WTC11 (cell line): ENCODE data around the gene CLDN5. TPM values are rescaled to one million over a fixed set of nuclear protein-coding genes. Genes with fewer than 3 reads are reported as not detected.

Source experiments
- ATAC-seq: fragments of 200-7000 bp; cut with Tn5 transposase; 2 replicates; pipeline ENCODE4 v1.10.0; 2021; ENCODE audit warnings: mild to moderate bottlenecking, moderate library complexity
- CTCF ChIA-PET: fragments of 300-600 bp; sonication (Branson Sonifier 250); formaldehyde crosslinking; loops from one replicate; lab custom pipeline; 2021; ENCODE audit warnings: antibody characterized with exemption; lab: Charles Lee
- POLR2A ChIA-PET: fragments of 350-600 bp; sonication (Branson Sonifier 250); formaldehyde crosslinking; loops from one replicate; lab custom pipeline; 2021; ENCODE audit warnings: antibody characterized with exemption; lab: Charles Lee
- DNase-seq: peaks from one replicate; pipeline ENCODE4 v3.0.0; 2021; ENCODE audit warnings: low spot score
- H3K27ac Mint-ChIP-seq: 2 replicates; pipeline ENCODE4 v1.8.0; 2021; ENCODE audit warnings: mixed read lengths
- H3K27me3 Mint-ChIP-seq: 2 replicates; pipeline ENCODE4 v1.8.0; 2021; ENCODE audit warnings: low read depth, mild to moderate bottlenecking, moderate library complexity, mixed read lengths
- H3K36me3 Mint-ChIP-seq: 2 replicates; pipeline ENCODE4 v1.8.0; 2021; ENCODE audit warnings: mixed read lengths
- H3K4me1 Mint-ChIP-seq: 2 replicates; pipeline ENCODE4 v1.8.0; 2022; ENCODE audit warnings: mixed read lengths
- H3K4me3 Mint-ChIP-seq: 2 replicates; pipeline ENCODE4 v1.8.0; 2021; ENCODE audit warnings: mild to moderate bottlenecking, moderate library complexity, mixed read lengths
- H3K9me3 Mint-ChIP-seq: 2 replicates; pipeline ENCODE4 v1.8.0; 2021; ENCODE audit warnings: mixed read lengths
- ATF1 ChIP-seq: sonication (generic); formaldehyde crosslinking; IDR thresholded peaks from 2 replicates; pipeline ENCODE4 v1.8.1; 2023; ENCODE audit warnings: mild to moderate bottlenecking, moderate library complexity, missing genetic modification reagents
- CREM ChIP-seq: sonication (generic); formaldehyde crosslinking; IDR thresholded peaks from 2 replicates; pipeline ENCODE4 v1.8.1; 2022; ENCODE audit warnings: mild to moderate bottlenecking, missing genetic modification reagents, moderate library complexity
- FOXJ3 ChIP-seq: sonication (generic); formaldehyde crosslinking; IDR thresholded peaks from 2 replicates; pipeline ENCODE4 v1.9.0; 2021; ENCODE audit warnings: missing genetic modification reagents, mild to moderate bottlenecking, borderline replicate concordance
- FOXK1 ChIP-seq: sonication (generic); formaldehyde crosslinking; IDR thresholded peaks from 2 replicates; pipeline ENCODE4 v1.8.0; 2022; ENCODE audit warnings: mild to moderate bottlenecking, moderate library complexity, missing genetic modification reagents
- GABPB1 ChIP-seq: sonication (generic); formaldehyde crosslinking; IDR thresholded peaks from 2 replicates; pipeline ENCODE4 v1.8.1; 2023; ENCODE audit warnings: mild to moderate bottlenecking, missing genetic modification reagents
- GRHL2 ChIP-seq: fragments of 250-450 bp; sonication (Bioruptor Pico); IDR thresholded peaks from 2 replicates; pipeline ENCODE4 v1.8.0; 2022; ENCODE audit warnings: mild to moderate bottlenecking, moderate library complexity; ENCODE audit not compliant: insufficient replicate concordance, severe bottlenecking
- MYBL2 ChIP-seq: sonication (generic); formaldehyde crosslinking; IDR thresholded peaks from 2 replicates; pipeline ENCODE4 v1.8.1; 2023; ENCODE audit warnings: mild to moderate bottlenecking, moderate library complexity, missing genetic modification reagents
- NFATC4 ChIP-seq: fragments of 250-450 bp; sonication (Bioruptor Pico); IDR thresholded peaks from 2 replicates; pipeline ENCODE4 v1.9.0; 2021; ENCODE audit warnings: mild to moderate bottlenecking
- NR1H2 ChIP-seq: sonication (generic); formaldehyde crosslinking; IDR thresholded peaks from 2 replicates; pipeline ENCODE4 v1.9.0; 2021; ENCODE audit warnings: mild to moderate bottlenecking, moderate library complexity, missing genetic modification reagents
- NR3C1 ChIP-seq: sonication (generic); formaldehyde crosslinking; conservative IDR thresholded peaks from 2 replicates; pipeline ENCODE4 v1.8.1; 2023; ENCODE audit warnings: low read depth, mild to moderate bottlenecking, missing genetic modification reagents
- PRRX2 ChIP-seq: fragments of 250-450 bp; sonication (Bioruptor Pico); IDR thresholded peaks from 2 replicates; pipeline ENCODE4 v1.8.0; 2021; ENCODE audit warnings: mild to moderate bottlenecking
- TEAD4 ChIP-seq: sonication (generic); formaldehyde crosslinking; IDR thresholded peaks from 2 replicates; pipeline ENCODE4 v1.8.0; 2022; ENCODE audit warnings: mild to moderate bottlenecking, missing genetic modification reagents
- ZBTB21 ChIP-seq: sonication (generic); formaldehyde crosslinking; IDR thresholded peaks from 2 replicates; pipeline ENCODE4 v1.8.1; 2023; ENCODE audit warnings: mild to moderate bottlenecking, missing genetic modification reagents, borderline replicate concordance
- ZNF219 ChIP-seq: sonication (generic); formaldehyde crosslinking; IDR thresholded peaks from 2 replicates; pipeline ENCODE4 v1.8.0; 2023; ENCODE audit warnings: missing genetic modification reagents, mild to moderate bottlenecking, borderline replicate concordance
- total RNA-seq: library from RNA; stranded (reverse); gene quantifications from 3 replicates; pipeline ENCODE4 v1.2.3, GENCODE V29; 2021
- TF ChIP-seq, protein P1 (sequence below): sonication (generic); formaldehyde crosslinking; IDR thresholded peaks from 2 replicates; pipeline ENCODE4 v1.8.0; 2022; ENCODE audit warnings: mild to moderate bottlenecking, missing genetic modification reagents
- TF ChIP-seq, protein P2 (sequence below): sonication (generic); formaldehyde crosslinking; IDR thresholded peaks from 2 replicates; pipeline ENCODE4 v1.8.1; 2022; ENCODE audit warnings: missing genetic modification reagents, borderline replicate concordance
- TF ChIP-seq, protein P3 (sequence below): fragments of 250-450 bp; sonication (Bioruptor Pico); IDR thresholded peaks from 2 replicates; pipeline ENCODE4 v1.9.0; 2021; ENCODE audit warnings: moderate library complexity, mild to moderate bottlenecking, inconsistent platforms, borderline replicate concordance
- TF ChIP-seq, protein P4 (sequence below): sonication (generic); formaldehyde crosslinking; IDR thresholded peaks from 2 replicates; pipeline ENCODE4 v1.8.1; 2022; ENCODE audit warnings: low read depth, mild to moderate bottlenecking, moderate library complexity, missing genetic modification reagents, borderline replicate concordance
- TF ChIP-seq, protein P5 (sequence below): sonication (generic); formaldehyde crosslinking; IDR thresholded peaks from 2 replicates; pipeline ENCODE4 v1.8.0; 2023; ENCODE audit warnings: missing genetic modification reagents, mild to moderate bottlenecking, borderline replicate concordance
- TF ChIP-seq, protein P6 (sequence below): sonication (generic); formaldehyde crosslinking; IDR thresholded peaks from 2 replicates; pipeline ENCODE4 v1.8.0; 2023; ENCODE audit warnings: missing genetic modification reagents

The CLDN5 gene
- total RNA-seq, 1 experiment from 2014 or later: 1.0 TPM

DNA sequence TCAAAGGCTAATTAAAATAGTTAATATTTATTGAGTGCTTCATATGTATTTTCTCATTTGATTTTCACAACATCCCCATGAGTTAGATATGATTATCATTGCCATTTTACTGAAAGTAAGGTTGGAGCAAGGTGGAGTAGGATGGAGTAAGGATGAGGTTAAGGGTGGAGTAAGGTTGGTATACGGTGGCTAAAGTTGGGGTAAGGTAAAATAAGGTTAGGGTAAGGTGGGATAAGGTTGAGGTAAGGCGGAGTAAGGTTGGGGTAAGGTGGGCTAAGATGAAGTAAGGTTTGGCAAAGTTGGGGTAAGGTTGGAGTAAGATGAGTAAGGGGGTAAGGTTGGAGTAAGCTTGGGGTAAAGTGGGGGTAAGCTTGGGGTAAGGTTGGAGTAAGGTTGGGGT, 45.8 kb upstream of the CLDN5 start:
- peaks cover 7% of the 10 kb centered on the region for H3K4me1 Mint-ChIP-seq
- TF ChIP-seq, protein P1, sequence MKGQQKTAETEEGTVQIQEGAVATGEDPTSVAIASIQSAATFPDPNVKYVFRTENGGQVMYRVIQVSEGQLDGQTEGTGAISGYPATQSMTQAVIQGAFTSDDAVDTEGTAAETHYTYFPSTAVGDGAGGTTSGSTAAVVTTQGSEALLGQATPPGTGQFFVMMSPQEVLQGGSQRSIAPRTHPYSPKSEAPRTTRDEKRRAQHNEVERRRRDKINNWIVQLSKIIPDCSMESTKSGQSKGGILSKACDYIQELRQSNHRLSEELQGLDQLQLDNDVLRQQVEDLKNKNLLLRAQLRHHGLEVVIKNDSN (CRISPR knock-in tag): no peak
- TF ChIP-seq MYBL2 (CRISPR knock-in tag) (no peak), NFATC4 (no peak)
- TF ChIP-seq, protein P2, sequence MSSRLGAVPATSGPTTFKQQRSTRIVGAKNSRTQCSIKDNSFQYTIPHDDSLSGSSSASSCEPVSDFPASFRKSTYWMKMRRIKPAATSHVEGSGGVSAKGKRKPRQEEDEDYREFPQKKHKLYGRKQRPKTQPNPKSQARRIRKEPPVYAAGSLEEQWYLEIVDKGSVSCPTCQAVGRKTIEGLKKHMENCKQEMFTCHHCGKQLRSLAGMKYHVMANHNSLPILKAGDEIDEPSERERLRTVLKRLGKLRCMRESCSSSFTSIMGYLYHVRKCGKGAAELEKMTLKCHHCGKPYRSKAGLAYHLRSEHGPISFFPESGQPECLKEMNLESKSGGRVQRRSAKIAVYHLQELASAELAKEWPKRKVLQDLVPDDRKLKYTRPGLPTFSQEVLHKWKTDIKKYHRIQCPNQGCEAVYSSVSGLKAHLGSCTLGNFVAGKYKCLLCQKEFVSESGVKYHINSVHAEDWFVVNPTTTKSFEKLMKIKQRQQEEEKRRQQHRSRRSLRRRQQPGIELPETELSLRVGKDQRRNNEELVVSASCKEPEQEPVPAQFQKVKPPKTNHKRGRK (CRISPR knock-in tag): no peak
- TF ChIP-seq, all 79 proteins: peak for 0
- DNase-seq: no peak
- H3K4me3 Mint-ChIP-seq: no peak overlapping the region
- H3K36me3 Mint-ChIP-seq: no peaks in the 10 kb centered on the region
- no peak for ATAC-seq
- CTCF ChIA-PET: interaction anchor here (0.9 to 3.0 kb wide), 3 partner anchors 60 to 160 kb away, joined by 5 to 10 read pairs (median 5); no protein-coding TSS in a partner anchor
- POLR2A ChIA-PET: no interaction called here
- no peaks in the 10 kb centered on the region for H3K27me3 Mint-ChIP-seq
- no peak overlapping the region for H3K27ac Mint-ChIP-seq
- no peaks in the 10 kb centered on the region for H3K9me3 Mint-ChIP-seq

DNA sequence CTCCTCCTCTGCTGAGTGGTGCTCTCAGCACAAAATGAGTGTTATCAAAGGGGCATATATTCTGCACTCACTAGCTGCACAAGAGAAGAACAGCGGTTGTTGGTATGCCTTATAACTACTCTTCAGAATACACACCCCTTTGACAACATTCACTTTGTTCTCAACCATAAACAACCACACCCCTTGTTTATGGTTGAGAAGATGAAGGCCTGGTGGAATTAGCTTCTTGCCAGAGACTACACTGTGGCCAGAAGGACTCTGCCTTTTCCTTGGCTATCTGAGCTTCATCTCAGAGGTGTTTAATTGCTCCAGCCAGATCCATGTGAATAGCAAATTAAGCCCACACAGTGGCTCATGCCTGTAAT, 45.0 kb upstream of the CLDN5 start:
- H3K27me3 Mint-ChIP-seq: no peaks in the 10 kb centered on the region
- no peak overlapping the region for H3K4me3 Mint-ChIP-seq
- H3K27ac Mint-ChIP-seq: no peak overlapping the region
- ChIA-PET POLR2A (interaction anchor here (0.7 kb wide), 1 partner anchor 356 kb away, joined by 3 read pairs; no protein-coding TSS in a partner anchor), CTCF (interaction anchor here (0.6 to 1.4 kb wide), 7 partner anchors 10 to 384 kb away, joined by 3 to 5 read pairs (median 4); partner anchors contain the start of gene GP1BB)
- peaks cover 7% of the 10 kb centered on the region for H3K4me1 Mint-ChIP-seq
- peaks cover 4% of the 10 kb centered on the region for H3K9me3 Mint-ChIP-seq
- DNase-seq (no peak), ATAC-seq (no peak)
- no peaks in the 10 kb centered on the region for H3K36me3 Mint-ChIP-seq
- no peak for TF ChIP-seq FOXK1 (CRISPR knock-in tag)
- no peak for TF ChIP-seq PRRX2 (CRISPR knock-in tag)
- TF ChIP-seq, protein P3, sequence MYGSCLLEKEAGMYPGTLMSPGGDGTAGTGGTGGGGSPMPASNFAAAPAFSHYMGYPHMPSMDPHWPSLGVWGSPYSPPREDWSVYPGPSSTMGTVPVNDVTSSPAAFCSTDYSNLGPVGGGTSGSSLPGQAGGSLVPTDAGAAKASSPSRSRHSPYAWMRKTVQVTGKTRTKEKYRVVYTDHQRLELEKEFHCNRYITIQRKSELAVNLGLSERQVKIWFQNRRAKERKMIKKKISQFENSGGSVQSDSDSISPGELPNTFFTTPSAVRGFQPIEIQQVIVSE: no peak
- no peak for TF ChIP-seq NR1H2 (CRISPR knock-in tag)
- no peak for TF ChIP-seq FOXJ3
- TF ChIP-seq NR3C1 (CRISPR knock-in tag): no peak
- TF ChIP-seq TEAD4 (CRISPR knock-in tag): no peak
- TF ChIP-seq ATF1 (CRISPR knock-in tag): no peak
- no peak for TF ChIP-seq GRHL2

DNA sequence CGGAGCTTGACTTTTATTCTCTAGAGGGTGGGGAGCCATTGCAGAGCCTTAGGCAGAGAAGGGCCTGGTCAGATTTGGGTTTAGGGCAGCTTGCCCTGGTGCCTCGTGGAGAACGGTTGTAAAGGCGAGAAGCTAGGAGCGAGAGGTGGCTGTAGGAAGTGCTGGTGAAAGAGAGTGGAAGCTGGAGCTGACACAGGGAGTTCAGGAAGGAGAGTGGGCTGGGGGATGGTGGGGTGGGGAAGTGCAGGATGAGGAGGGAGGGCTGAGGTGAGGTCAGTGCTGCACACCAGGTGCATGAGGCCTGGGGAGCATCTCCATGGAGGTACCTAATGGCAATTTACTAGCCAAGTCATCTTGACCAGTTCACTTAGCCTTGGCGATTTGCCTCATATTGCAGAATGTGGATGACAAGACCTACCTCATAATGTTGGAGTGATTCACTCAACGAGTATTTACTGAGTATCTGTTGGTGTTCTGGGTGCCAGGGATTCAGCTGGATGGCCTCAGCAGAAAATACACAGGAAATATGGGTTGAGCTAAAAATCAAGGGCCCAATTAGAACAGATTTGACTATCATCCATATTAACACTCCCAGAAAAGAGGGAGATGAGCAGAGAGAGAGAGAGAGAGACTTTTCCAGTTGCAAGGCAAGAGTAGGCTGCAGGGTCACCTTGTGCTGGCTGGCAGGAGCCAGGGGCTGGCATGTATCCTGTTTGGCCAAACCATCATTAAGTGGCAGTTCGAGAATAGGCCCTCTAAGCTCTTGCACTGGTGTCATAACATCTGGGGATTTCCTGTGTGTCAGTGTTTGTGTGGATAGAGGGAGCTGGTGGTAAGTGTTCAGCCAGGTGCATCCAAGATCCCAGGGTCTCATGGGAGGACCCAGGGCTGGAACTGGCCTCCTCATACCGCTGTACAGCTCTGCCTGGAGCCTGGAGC, 44.4 kb upstream of the CLDN5 start:
- Mint-ChIP-seq H3K36me3 (no peaks in the 10 kb centered on the region), H3K27me3 (no peaks in the 10 kb centered on the region), H3K9me3 (peaks cover 7% of the 10 kb centered on the region), H3K4me1 (peaks cover 7% of the 10 kb centered on the region), H3K4me3 (no peak overlapping the region), H3K27ac (no peak overlapping the region)
- POLR2A ChIA-PET: interaction anchor here (0.6 to 0.7 kb wide), 2 partner anchors 137 to 355 kb away, joined by 3 to 5 read pairs; no protein-coding TSS in a partner anchor
- CTCF ChIA-PET: interaction anchor here (0.6 to 1.4 kb wide), 8 partner anchors 9 to 1065 kb away, joined by 3 to 5 read pairs (median 4); partner anchors contain the start of gene GP1BB
- DNase-seq (no peak), ATAC-seq (no peak)
- TF ChIP-seq, protein P4, sequence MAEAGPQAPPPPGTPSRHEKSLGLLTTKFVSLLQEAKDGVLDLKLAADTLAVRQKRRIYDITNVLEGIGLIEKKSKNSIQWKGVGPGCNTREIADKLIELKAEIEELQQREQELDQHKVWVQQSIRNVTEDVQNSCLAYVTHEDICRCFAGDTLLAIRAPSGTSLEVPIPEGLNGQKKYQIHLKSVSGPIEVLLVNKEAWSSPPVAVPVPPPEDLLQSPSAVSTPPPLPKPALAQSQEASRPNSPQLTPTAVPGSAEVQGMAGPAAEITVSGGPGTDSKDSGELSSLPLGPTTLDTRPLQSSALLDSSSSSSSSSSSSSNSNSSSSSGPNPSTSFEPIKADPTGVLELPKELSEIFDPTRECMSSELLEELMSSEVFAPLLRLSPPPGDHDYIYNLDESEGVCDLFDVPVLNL (CRISPR knock-in tag): no peak
- TF ChIP-seq, protein P5, sequence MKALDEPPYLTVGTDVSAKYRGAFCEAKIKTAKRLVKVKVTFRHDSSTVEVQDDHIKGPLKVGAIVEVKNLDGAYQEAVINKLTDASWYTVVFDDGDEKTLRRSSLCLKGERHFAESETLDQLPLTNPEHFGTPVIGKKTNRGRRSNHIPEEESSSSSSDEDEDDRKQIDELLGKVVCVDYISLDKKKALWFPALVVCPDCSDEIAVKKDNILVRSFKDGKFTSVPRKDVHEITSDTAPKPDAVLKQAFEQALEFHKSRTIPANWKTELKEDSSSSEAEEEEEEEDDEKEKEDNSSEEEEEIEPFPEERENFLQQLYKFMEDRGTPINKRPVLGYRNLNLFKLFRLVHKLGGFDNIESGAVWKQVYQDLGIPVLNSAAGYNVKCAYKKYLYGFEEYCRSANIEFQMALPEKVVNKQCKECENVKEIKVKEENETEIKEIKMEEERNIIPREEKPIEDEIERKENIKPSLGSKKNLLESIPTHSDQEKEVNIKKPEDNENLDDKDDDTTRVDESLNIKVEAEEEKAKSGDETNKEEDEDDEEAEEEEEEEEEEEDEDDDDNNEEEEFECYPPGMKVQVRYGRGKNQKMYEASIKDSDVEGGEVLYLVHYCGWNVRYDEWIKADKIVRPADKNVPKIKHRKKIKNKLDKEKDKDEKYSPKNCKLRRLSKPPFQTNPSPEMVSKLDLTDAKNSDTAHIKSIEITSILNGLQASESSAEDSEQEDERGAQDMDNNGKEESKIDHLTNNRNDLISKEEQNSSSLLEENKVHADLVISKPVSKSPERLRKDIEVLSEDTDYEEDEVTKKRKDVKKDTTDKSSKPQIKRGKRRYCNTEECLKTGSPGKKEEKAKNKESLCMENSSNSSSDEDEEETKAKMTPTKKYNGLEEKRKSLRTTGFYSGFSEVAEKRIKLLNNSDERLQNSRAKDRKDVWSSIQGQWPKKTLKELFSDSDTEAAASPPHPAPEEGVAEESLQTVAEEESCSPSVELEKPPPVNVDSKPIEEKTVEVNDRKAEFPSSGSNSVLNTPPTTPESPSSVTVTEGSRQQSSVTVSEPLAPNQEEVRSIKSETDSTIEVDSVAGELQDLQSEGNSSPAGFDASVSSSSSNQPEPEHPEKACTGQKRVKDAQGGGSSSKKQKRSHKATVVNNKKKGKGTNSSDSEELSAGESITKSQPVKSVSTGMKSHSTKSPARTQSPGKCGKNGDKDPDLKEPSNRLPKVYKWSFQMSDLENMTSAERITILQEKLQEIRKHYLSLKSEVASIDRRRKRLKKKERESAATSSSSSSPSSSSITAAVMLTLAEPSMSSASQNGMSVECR (CRISPR knock-in tag): no peak
- TF ChIP-seq ZNF219 (CRISPR knock-in tag): no peak
- TF ChIP-seq CREM (CRISPR knock-in tag): no peak
- no peak for TF ChIP-seq ZBTB21 (CRISPR knock-in tag)
- TF ChIP-seq GABPB1: no peak
- TF ChIP-seq, protein P6, sequence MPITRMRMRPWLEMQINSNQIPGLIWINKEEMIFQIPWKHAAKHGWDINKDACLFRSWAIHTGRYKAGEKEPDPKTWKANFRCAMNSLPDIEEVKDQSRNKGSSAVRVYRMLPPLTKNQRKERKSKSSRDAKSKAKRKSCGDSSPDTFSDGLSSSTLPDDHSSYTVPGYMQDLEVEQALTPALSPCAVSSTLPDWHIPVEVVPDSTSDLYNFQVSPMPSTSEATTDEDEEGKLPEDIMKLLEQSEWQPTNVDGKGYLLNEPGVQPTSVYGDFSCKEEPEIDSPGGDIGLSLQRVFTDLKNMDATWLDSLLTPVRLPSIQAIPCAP: no peak
